Cardiac muscle cell (in vitro differentiated cells and primary cell): ENCODE results near the gene MSN. TPM values are rescaled to one million over a fixed set of nuclear protein-coding genes. Genes with fewer than 3 reads are reported as not detected.
"Not testable (repeated sequence)": the region's sequence is repeated elsewhere in the genome, so short reads cannot be mapped to it uniquely, and the experiment has no call there.

ENCODE experiments used
- DNase-seq, 2 donors: peaks; one replicate each; pipeline versions ENCODE4 v3.0.0 to v3.0.0-alpha.2; 2010 to 2017; ENCODE audit warnings: low read depth in 1 of 2, low spot score in 1 of 2
- H3K27ac ChIP-seq: fragments of 200-600 bp; sonication (generic); 2 replicates; pipeline ENCODE4 v1.5.1; 2016
- H3K27me3 ChIP-seq: fragments of 200-600 bp; sonication (generic); 2 replicates; pipeline ENCODE4 v1.6.0; 2016; ENCODE audit warnings: control low read depth
- H3K36me3 ChIP-seq: fragments of 200-600 bp; sonication (generic); 2 replicates; pipeline ENCODE4 v1.5.1; 2016; ENCODE audit warnings: control low read depth
- H3K4me1 ChIP-seq: fragments of 200-600 bp; sonication (generic); 2 replicates; pipeline ENCODE4 v1.8.1; 2017; ENCODE audit warnings: low read depth, mild to moderate bottlenecking, mixed run types
- H3K4me3 ChIP-seq: fragments of 200-600 bp; sonication (generic); 2 replicates; pipeline ENCODE4 v1.5.1; 2016; ENCODE audit warnings: mild to moderate bottlenecking
- H3K9me3 ChIP-seq: fragments of 200-600 bp; sonication (generic); 2 replicates; pipeline ENCODE4 v1.5.1; 2017; ENCODE audit warnings: low read depth, mild to moderate bottlenecking, control low read depth
- CTCF ChIP-seq: IDR thresholded peaks from 2 replicates; pipeline ENCODE4 v1.5.1; 2012; ENCODE audit warnings: low read depth, mild to moderate bottlenecking, low read length
- polyA plus RNA-seq: library from polyadenylated mRNA; unstranded; fragments of >200 nt; fragmentation: Nextera tagmentation; extraction: Ambion mirVana; gene quantifications from 2 replicates; pipeline ENCODE4 v1.2.1, GENCODE V29; 2016
- total RNA-seq: library from RNA; depleted of rRNA; stranded (reverse); fragments of >200 nt; gene quantifications from 2 replicates; pipeline ENCODE4 v1.2.3, GENCODE V29; 2016

Gene MSN
- total and polyA plus RNA-seq, 2 experiments from 2014 or later: 57.3 to 75.9 TPM

GRCh38 chrX:65647801-65648200 is 19.7 kb upstream of the MSN start:
- no peaks in the 10 kb centered on the region for H3K4me1 ChIP-seq
- peak in 1 of 2 donors; percentile 15 for DNase-seq
- no peaks in the 10 kb centered on the region for H3K9me3 ChIP-seq
- no peaks in the 10 kb centered on the region for H3K36me3 ChIP-seq
- no peak overlapping the region for H3K4me3 ChIP-seq
- H3K27me3 ChIP-seq: no peaks in the 10 kb centered on the region
- TF ChIP-seq CTCF: no peak
- H3K27ac ChIP-seq: no peak overlapping the region

- TF ChIP-seq CTCF: no peak
- Histone ChIP-seq H3K27ac (no peak overlapping the region), H3K9me3 (no peaks in the 10 kb centered on the region), H3K27me3 (no peaks in the 10 kb centered on the region), H3K36me3 (no peaks in the 10 kb centered on the region), H3K4me3 (no peak overlapping the region), H3K4me1 (no peaks in the 10 kb centered on the region)
- no peak for DNase-seq
These were observed 15.4 kb upstream of the MSN start for GRCh38 chrX:65652098-65652497.

GRCh38 chrX:65657009-65657441 is 10.4 kb upstream of the MSN start:
- H3K36me3 ChIP-seq, H3K4me1 ChIP-seq, H3K4me3 ChIP-seq, H3K27me3 ChIP-seq, DNase-seq, H3K9me3 ChIP-seq, H3K27ac ChIP-seq: not testable (repeated sequence)

GRCh38 chrX:65657659-65658058 is 9.8 kb upstream of the MSN start:
- TF ChIP-seq CTCF: no peak
- no peak overlapping the region for H3K4me3 ChIP-seq
- H3K36me3 ChIP-seq: no peaks in the 10 kb centered on the region
- H3K4me1 ChIP-seq: no peaks in the 10 kb centered on the region
- no peak overlapping the region for H3K27ac ChIP-seq
- no peaks in the 10 kb centered on the region for H3K27me3 ChIP-seq
- DNase-seq: no peak
- no peaks in the 10 kb centered on the region for H3K9me3 ChIP-seq

GRCh38 chrX:65658229-65658628 is 9.2 kb upstream of the MSN start:
- H3K36me3 ChIP-seq: no peaks in the 10 kb centered on the region
- H3K27ac ChIP-seq: no peak overlapping the region
- no peak overlapping the region for H3K4me3 ChIP-seq
- no peak for DNase-seq
- no peak for TF ChIP-seq CTCF
- no peaks in the 10 kb centered on the region for H3K27me3 ChIP-seq
- H3K9me3 ChIP-seq: no peaks in the 10 kb centered on the region
- H3K4me1 ChIP-seq: no peaks in the 10 kb centered on the region

GRCh38 chrX:65667157-65667502 is 324 bp upstream of the MSN start:
- peak overlapping the region; percentile 50 for H3K4me3 ChIP-seq

More at GRCh38 chrX:65667157-65667502, 324 bp upstream of the MSN start:
- no peak for TF ChIP-seq CTCF
- no peak for DNase-seq
- no peaks in the 10 kb centered on the region for H3K27me3 ChIP-seq
- no peaks in the 10 kb centered on the region for H3K36me3 ChIP-seq
- H3K9me3 ChIP-seq: no peaks in the 10 kb centered on the region
- H3K27ac ChIP-seq: peak overlapping the region; percentile 64
- H3K4me1 ChIP-seq: no peaks in the 10 kb centered on the region
